GM12878 (cell line): ENCODE results near the gene NEK2. TPM values are rescaled to one million over a fixed set of nuclear protein-coding genes. Genes with fewer than 3 reads are reported as not detected.

Experiments
- BRCA1 ChIP-seq: IDR thresholded peaks from 2 replicates; pipeline ENCODE4 v1.6.1; 2011; ENCODE audit warnings: low read depth, low read length, improper control_type of control experiment
- CHD4 ChIP-seq: fragments of 200-600 bp; sonication (generic); IDR thresholded peaks from 2 replicates; pipeline ENCODE4 v1.6.1; 2016; ENCODE audit warnings: mild to moderate bottlenecking
- CREB1 ChIP-seq: IDR thresholded peaks from 2 replicates; pipeline ENCODE4 v1.6.1; 2012; ENCODE audit warnings: low read depth, mild to moderate bottlenecking, inconsistent platforms
- FOS ChIP-seq: IDR thresholded peaks from 3 replicates; pipeline ENCODE4 v1.6.1; 2011; ENCODE audit warnings: borderline replicate concordance; ENCODE audit not compliant: insufficient read length; ENCODE audit errors: extremely low read depth
- HCFC1 ChIP-seq: fragments of 150-350 bp; IDR thresholded peaks from 2 replicates; pipeline ENCODE4 v1.6.1; 2014; ENCODE audit warnings: low read length
- MEF2B ChIP-seq: fragments of 450-650 bp; IDR thresholded peaks from 2 replicates; pipeline ENCODE4 v1.6.1; 2018; ENCODE audit warnings: mild to moderate bottlenecking, moderate library complexity; ENCODE audit not compliant: partially characterized antibody, poor library complexity, severe bottlenecking
- NFYA ChIP-seq: IDR thresholded peaks from 2 replicates; pipeline ENCODE4 v1.6.1; 2011; ENCODE audit warnings: low read depth, mild to moderate bottlenecking, low read length, improper control_type of control experiment, borderline replicate concordance
- NFYB ChIP-seq: IDR thresholded peaks from 2 replicates; pipeline ENCODE4 v1.6.1; 2011; ENCODE audit warnings: low read depth, mild to moderate bottlenecking, low read length, improper control_type of control experiment, moderate library complexity; ENCODE audit not compliant: insufficient read depth
- NR2F1 ChIP-seq: fragments of 450-650 bp; conservative IDR thresholded peaks from 2 replicates; pipeline ENCODE4 v1.6.1; 2017; ENCODE audit warnings: mild to moderate bottlenecking
- POLR2A ChIP-seq: IDR thresholded peaks from 2 replicates; pipeline ENCODE4 v1.6.1; 2011; ENCODE audit warnings: low read depth, mild to moderate bottlenecking, low read length
- TAF1 ChIP-seq: IDR thresholded peaks from 2 replicates; pipeline ENCODE4 v1.6.1; 2011; ENCODE audit warnings: mild to moderate bottlenecking, low read depth, low read length, borderline replicate concordance
- polyA plus RNA-seq, 11 experiments: library from polyadenylated mRNA; depleted of rRNA in 4 of 11; unstranded in 6 of 11; stranded (reverse) in 5 of 11; fragments of >200 nt; fragmentation: Nextera tagmentation in 4 of 11; fragmentation: Illumina TruSeq in 1 of 11; extraction: Ambion mirVana in 4 of 11; extraction: Trizol in 1 of 11; gene quantifications; 1 replicate in 1 of 11; 2 replicates in 10 of 11; pipeline versions ENCODE4 v1.2.1 to v1.2.3, GENCODE V29; 2011 to 2016; ENCODE audit warnings: inconsistent platforms in 2 of 11, missing spikeins in 2 of 11, low read depth in 1 of 11
- total RNA-seq, 4 experiments: library from RNA; depleted of rRNA in 3 of 4; stranded (reverse); fragments of >200 nt in 3 of 4; fragmentation: Illumina TruSeq in 1 of 4; extraction: Trizol in 1 of 4; gene quantifications; 2 replicates each; pipeline versions ENCODE4 v1.2.1 to v1.2.3, GENCODE V29; 2013 to 2021
- TF ChIP-seq, protein P1 (sequence below): fragments of 450-650 bp; formaldehyde crosslinking; IDR thresholded peaks from 2 replicates; pipeline ENCODE4 v1.4.0; 2020; ENCODE audit warnings: mild to moderate bottlenecking, moderate library complexity
- TF ChIP-seq, protein P2 (sequence below): fragments of 450-650 bp; IDR thresholded peaks from 2 replicates; pipeline ENCODE4 v1.6.1; 2017; ENCODE audit warnings: low read depth, mild to moderate bottlenecking, moderate library complexity
- TF ChIP-seq, protein P3 (sequence below): fragments of 450-650 bp; conservative IDR thresholded peaks from 2 replicates; pipeline ENCODE4 v1.6.1; 2017; ENCODE audit warnings: mild to moderate bottlenecking, moderate library complexity
- TF ChIP-seq, protein P4 (sequence below): fragments of 450-650 bp; IDR thresholded peaks from 2 replicates; pipeline ENCODE4 v1.6.1; 2016; ENCODE audit warnings: mild to moderate bottlenecking
- TF ChIP-seq, protein P5 (sequence below): IDR thresholded peaks from 2 replicates; pipeline ENCODE4 v1.6.1; 2012; ENCODE audit warnings: mild to moderate bottlenecking, low read depth, low read length

Gene NEK2
- total and polyA plus RNA-seq, 10 of the 15 experiments (the other 5 are each of a cell fraction or from before 2014, with no cell fraction given), result 16.7 to 49.7 (median 36.9) TPM

DNA sequence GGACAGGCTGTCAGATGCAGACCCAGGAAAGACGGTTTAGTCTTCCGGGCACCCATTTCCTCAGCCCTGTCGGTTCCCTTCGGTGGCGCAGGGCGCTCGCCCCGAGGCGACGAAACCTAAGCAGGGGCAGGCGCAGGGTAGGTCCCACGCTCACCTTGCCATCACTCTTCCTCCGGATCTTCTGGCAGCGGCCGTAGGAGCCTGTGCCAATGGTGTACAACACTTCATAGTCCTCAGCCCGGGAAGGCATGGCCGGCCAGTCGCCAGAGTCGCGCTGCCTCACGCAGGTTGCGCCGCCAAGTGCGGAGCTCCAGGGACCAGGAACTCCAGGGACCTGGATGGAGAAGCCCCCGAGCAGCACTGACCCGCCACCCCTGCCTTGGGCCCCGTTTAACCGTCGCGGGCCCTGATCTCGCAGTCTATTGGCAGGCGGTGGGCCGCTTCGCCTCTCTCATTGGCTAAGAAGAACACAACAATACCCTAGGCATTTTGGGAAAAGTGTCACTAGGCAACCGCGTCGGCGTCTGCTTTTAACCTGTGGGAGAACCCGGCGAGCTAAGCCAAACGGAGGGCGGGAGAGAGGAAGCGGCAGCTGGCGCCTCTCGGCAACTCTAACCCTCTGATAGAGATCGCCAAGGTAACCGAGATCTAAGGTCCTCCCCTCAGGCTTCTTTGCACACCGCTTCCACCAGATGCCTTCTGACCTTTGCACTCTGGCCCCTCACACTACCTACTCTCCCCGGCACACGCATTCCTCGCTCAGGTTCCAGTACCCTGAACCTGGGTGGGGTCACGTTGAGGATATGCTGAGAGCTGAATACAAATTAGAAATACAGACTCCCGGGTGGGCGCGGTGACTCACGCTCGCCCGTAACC, at the start of gene NEK2 (continued):
- TF ChIP-seq, protein P1, sequence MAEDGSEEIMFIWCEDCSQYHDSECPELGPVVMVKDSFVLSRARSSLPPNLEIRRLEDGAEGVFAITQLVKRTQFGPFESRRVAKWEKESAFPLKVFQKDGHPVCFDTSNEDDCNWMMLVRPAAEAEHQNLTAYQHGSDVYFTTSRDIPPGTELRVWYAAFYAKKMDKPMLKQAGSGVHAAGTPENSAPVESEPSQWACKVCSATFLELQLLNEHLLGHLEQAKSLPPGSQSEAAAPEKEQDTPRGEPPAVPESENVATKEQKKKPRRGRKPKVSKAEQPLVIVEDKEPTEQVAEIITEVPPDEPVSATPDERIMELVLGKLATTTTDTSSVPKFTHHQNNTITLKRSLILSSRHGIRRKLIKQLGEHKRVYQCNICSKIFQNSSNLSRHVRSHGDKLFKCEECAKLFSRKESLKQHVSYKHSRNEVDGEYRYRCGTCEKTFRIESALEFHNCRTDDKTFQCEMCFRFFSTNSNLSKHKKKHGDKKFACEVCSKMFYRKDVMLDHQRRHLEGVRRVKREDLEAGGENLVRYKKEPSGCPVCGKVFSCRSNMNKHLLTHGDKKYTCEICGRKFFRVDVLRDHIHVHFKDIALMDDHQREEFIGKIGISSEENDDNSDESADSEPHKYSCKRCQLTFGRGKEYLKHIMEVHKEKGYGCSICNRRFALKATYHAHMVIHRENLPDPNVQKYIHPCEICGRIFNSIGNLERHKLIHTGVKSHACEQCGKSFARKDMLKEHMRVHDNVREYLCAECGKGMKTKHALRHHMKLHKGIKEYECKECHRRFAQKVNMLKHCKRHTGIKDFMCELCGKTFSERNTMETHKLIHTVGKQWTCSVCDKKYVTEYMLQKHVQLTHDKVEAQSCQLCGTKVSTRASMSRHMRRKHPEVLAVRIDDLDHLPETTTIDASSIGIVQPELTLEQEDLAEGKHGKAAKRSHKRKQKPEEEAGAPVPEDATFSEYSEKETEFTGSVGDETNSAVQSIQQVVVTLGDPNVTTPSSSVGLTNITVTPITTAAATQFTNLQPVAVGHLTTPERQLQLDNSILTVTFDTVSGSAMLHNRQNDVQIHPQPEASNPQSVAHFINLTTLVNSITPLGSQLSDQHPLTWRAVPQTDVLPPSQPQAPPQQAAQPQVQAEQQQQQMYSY (CRISPR knock-in tag), result no peak
- TF ChIP-seq NR2F1 (peak; percentile 93), BRCA1 (no peak), FOS (peak; percentile 36), TAF1 (peak; percentile 35; the same call in 1 of the 2 replicates), MEF2B (peak; percentile 12), NFYB (peak; percentile 91), NFYA (no peak; the same call in 1 of the 2 replicates), POLR2A (peak; percentile 82), CREB1 (peak; percentile 56; the same call in 1 of the 2 replicates), CHD4 (no peak), HCFC1 (0 out of 2 replicates have a peak, but pooled peaks have one; percentile 6)
- TF ChIP-seq, protein P2, sequence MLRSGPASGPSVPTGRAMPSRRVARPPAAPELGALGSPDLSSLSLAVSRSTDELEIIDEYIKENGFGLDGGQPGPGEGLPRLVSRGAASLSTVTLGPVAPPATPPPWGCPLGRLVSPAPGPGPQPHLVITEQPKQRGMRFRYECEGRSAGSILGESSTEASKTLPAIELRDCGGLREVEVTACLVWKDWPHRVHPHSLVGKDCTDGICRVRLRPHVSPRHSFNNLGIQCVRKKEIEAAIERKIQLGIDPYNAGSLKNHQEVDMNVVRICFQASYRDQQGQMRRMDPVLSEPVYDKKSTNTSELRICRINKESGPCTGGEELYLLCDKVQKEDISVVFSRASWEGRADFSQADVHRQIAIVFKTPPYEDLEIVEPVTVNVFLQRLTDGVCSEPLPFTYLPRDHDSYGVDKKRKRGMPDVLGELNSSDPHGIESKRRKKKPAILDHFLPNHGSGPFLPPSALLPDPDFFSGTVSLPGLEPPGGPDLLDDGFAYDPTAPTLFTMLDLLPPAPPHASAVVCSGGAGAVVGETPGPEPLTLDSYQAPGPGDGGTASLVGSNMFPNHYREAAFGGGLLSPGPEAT, result peak; percentile 82; the same call in 1 of the 2 replicates
- TF ChIP-seq, protein P3, sequence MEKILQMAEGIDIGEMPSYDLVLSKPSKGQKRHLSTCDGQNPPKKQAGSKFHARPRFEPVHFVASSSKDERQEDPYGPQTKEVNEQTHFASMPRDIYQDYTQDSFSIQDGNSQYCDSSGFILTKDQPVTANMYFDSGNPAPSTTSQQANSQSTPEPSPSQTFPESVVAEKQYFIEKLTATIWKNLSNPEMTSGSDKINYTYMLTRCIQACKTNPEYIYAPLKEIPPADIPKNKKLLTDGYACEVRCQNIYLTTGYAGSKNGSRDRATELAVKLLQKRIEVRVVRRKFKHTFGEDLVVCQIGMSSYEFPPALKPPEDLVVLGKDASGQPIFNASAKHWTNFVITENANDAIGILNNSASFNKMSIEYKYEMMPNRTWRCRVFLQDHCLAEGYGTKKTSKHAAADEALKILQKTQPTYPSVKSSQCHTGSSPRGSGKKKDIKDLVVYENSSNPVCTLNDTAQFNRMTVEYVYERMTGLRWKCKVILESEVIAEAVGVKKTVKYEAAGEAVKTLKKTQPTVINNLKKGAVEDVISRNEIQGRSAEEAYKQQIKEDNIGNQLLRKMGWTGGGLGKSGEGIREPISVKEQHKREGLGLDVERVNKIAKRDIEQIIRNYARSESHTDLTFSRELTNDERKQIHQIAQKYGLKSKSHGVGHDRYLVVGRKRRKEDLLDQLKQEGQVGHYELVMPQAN, result peak; percentile 100
- TF ChIP-seq, protein P4, sequence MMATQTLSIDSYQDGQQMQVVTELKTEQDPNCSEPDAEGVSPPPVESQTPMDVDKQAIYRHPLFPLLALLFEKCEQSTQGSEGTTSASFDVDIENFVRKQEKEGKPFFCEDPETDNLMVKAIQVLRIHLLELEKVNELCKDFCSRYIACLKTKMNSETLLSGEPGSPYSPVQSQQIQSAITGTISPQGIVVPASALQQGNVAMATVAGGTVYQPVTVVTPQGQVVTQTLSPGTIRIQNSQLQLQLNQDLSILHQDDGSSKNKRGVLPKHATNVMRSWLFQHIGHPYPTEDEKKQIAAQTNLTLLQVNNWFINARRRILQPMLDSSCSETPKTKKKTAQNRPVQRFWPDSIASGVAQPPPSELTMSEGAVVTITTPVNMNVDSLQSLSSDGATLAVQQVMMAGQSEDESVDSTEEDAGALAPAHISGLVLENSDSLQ, result 0 out of 2 replicates have a peak, but pooled peaks have one; percentile 5
- TF ChIP-seq, protein P5, sequence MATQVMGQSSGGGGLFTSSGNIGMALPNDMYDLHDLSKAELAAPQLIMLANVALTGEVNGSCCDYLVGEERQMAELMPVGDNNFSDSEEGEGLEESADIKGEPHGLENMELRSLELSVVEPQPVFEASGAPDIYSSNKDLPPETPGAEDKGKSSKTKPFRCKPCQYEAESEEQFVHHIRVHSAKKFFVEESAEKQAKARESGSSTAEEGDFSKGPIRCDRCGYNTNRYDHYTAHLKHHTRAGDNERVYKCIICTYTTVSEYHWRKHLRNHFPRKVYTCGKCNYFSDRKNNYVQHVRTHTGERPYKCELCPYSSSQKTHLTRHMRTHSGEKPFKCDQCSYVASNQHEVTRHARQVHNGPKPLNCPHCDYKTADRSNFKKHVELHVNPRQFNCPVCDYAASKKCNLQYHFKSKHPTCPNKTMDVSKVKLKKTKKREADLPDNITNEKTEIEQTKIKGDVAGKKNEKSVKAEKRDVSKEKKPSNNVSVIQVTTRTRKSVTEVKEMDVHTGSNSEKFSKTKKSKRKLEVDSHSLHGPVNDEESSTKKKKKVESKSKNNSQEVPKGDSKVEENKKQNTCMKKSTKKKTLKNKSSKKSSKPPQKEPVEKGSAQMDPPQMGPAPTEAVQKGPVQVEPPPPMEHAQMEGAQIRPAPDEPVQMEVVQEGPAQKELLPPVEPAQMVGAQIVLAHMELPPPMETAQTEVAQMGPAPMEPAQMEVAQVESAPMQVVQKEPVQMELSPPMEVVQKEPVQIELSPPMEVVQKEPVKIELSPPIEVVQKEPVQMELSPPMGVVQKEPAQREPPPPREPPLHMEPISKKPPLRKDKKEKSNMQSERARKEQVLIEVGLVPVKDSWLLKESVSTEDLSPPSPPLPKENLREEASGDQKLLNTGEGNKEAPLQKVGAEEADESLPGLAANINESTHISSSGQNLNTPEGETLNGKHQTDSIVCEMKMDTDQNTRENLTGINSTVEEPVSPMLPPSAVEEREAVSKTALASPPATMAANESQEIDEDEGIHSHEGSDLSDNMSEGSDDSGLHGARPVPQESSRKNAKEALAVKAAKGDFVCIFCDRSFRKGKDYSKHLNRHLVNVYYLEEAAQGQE, result no peak
